Body of pancreas (tissue), 4 donors: ENCODE data around the gene PTBP3. TPM values are rescaled to one million over a fixed set of nuclear protein-coding genes. Genes with fewer than 3 reads are reported as not detected.

Source experiments
- ATAC-seq: fragments of 150-250 bp; one replicate; pipeline ENCODE4 v1.9.1; 2016
- DNase-seq, 4 donors: peaks; one replicate each; pipeline ENCODE4 v3.0.0-alpha.2; 2019
- H3K27ac ChIP-seq, 4 donors: fragments of 200-600 bp; sonication (generic); 1 replicate in 3 of 4; 2 replicates in 1 of 4; pipeline versions ENCODE4 v1.5.1 to v1.6.1; 2016 to 2019; ENCODE audit warnings: mild to moderate bottlenecking in 1 of 4, mixed read lengths in 1 of 4, moderate library complexity in 1 of 4
- H3K27me3 ChIP-seq, 2 donors: fragments of 200-600 bp; sonication (generic); one replicate each; pipeline ENCODE4 v1.6.0; 2016; ENCODE audit warnings: mild to moderate bottlenecking in 1 of 2
- H3K36me3 ChIP-seq, 2 donors: fragments of 200-600 bp; sonication (generic); replicated peaks in 1 of 2; 2 replicates each; pipeline ENCODE4 v1.5.1; 2016; ENCODE audit warnings: low read depth in 2 of 2; ENCODE audit not compliant: insufficient read depth in 1 of 2
- H3K4me1 ChIP-seq: fragments of 200-600 bp; sonication (generic); one replicate; pipeline ENCODE4 v1.6.0; 2016
- H3K4me3 ChIP-seq, 2 donors: fragments of 200-600 bp; sonication (generic); 1 replicate in 1 of 2; 2 replicates in 1 of 2; pipeline ENCODE4 v1.5.1; 2016 to 2019
- H3K9me3 ChIP-seq, 3 donors: fragments of 200-600 bp; sonication (generic); 1 replicate in 2 of 3; 2 replicates in 1 of 3; pipeline ENCODE4 v1.5.1; 2016
- POLR2A ChIP-seq, 3 donors: fragments of 450-650 bp; IDR thresholded peaks; one replicate each; pipeline ENCODE4 v1.6.1; 2016; ENCODE audit warnings: antibody characterized with exemption in 3 of 3, mild to moderate bottlenecking in 2 of 3
- WGBS, 2 donors: methylation state at CpG; one replicate each; pipeline ENCODE4 v1.1.5; 2017; 5-methylcytosine and 5-hydroxymethylcytosine counted together
- intact Hi-C: fragments of 100-400 bp; cut with DNase I; formaldehyde crosslinking; loops from one replicate; pipeline ENCODE4 v1.15.1; 2023
- total RNA-seq, 2 donors: library from RNA; depleted of rRNA; stranded (reverse); fragments of >200 nt; gene quantifications; one replicate each; pipeline ENCODE4 v1.1.0, GENCODE V29; 2016
- TF ChIP-seq, protein P1 (sequence below), 7 experiments: fragments of 450-650 bp in 4 of 7; fragments of 200-600 bp in 3 of 7; sonication (generic) in 3 of 7; IDR thresholded peaks; one replicate each; pipeline ENCODE4 v1.5.1; 2016 to 2019; ENCODE audit warnings: antibody characterized with exemption in 7 of 7

The PTBP3 gene
- total RNA-seq, 2 donors from 2014 or later: 30.4 to 122 TPM

DNA sequence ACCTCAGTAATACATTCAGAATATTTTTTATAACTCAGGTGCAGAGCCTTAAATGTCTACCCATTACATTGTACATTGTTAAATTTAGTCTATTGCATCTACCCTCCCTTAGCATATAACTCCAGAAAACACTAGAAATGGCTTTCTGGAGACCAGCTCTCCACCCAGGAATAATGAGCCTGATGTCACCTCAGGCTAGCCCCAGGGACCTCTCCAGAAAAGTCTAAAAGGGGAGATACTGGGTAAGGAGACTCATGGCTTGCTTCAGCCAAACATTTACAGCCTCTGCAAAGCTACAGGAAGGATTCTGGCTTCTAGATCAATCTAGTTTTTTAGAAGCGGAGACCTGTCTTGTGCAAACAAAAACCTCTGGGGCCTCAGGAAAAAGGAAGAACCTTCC is 144.5 kb downstream of the PTBP3 start:
- intact Hi-C loops: no loop called here
- 100% methylated on average over 1 of the region's 1 CpG for WGBS, 2 donors
- no peak for ATAC-seq

DNA sequence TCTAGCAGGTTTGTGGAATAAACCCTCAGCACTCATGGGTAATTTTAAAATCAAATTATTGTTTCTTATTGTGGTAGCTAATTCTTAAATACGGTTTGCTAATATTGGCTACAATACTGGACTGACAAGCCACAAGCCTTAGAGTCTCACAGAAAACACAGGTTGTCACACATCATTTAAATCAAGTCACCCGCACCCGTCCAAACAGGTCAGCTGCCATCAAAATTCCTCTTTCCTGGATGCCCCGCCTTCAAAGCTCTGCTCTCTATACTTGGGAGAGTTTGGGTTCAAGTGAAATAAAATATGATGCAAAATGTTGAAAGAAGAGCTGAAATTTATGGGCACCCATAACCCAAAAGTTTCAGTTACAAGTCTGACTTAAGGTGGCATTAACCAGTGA is 146.0 kb downstream of the PTBP3 start:
- no peak for ATAC-seq
- intact Hi-C loops: no loop called here
- Histone ChIP-seq H3K36me3 (no peaks in the 10 kb centered on the region), H3K9me3 (no peaks in the 10 kb centered on the region), H3K27me3 (no peaks in the 10 kb centered on the region), H3K4me3 (no peak overlapping the region), H3K4me1 (no peaks in the 10 kb centered on the region), H3K27ac (no peak overlapping the region)
- no peak for DNase-seq
- 71 to 78% methylated on average over 4 of the region's 4 CpGs for WGBS, 2 donors
- TF ChIP-seq, protein P1, sequence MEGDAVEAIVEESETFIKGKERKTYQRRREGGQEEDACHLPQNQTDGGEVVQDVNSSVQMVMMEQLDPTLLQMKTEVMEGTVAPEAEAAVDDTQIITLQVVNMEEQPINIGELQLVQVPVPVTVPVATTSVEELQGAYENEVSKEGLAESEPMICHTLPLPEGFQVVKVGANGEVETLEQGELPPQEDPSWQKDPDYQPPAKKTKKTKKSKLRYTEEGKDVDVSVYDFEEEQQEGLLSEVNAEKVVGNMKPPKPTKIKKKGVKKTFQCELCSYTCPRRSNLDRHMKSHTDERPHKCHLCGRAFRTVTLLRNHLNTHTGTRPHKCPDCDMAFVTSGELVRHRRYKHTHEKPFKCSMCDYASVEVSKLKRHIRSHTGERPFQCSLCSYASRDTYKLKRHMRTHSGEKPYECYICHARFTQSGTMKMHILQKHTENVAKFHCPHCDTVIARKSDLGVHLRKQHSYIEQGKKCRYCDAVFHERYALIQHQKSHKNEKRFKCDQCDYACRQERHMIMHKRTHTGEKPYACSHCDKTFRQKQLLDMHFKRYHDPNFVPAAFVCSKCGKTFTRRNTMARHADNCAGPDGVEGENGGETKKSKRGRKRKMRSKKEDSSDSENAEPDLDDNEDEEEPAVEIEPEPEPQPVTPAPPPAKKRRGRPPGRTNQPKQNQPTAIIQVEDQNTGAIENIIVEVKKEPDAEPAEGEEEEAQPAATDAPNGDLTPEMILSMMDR (IDR thresholded peaks at IDR 0.05): no peak

More for the DNA sequence above, 144.5 kb downstream of the PTBP3 start:
- Histone ChIP-seq H3K4me1 (no peaks in the 10 kb centered on the region), H3K9me3 (no peaks in the 10 kb centered on the region), H3K27me3 (no peaks in the 10 kb centered on the region), H3K27ac (no peak overlapping the region), H3K36me3 (no peaks in the 10 kb centered on the region), H3K4me3 (no peak overlapping the region)
- TF ChIP-seq POLR2A (IDR thresholded peaks at IDR 0.05): no peak
- DNase-seq: no peak

DNA sequence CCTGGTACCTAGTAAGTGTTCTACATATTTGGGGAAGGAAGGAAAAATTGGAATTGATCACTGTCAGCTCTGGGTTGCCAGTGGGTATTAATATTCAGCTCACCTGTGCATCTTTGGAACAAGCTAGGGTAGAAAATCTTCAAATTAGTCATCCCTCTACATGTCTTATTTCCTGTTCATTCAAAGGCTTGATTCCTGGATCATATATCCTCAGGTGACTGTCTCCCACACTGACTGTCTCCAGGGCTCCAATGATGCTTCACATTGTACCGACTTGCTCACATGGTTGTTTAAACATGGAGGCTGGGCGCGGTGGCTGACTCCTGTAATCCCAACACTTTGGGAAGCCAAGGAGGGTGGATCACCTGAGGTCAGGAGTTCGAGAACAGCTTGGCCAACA is 146.7 kb downstream of the PTBP3 start:
- TF ChIP-seq, protein P1 (IDR thresholded peaks at IDR 0.05): no peak
- TF ChIP-seq POLR2A (IDR thresholded peaks at IDR 0.05): no peak
- Histone ChIP-seq H3K36me3 (no peaks in the 10 kb centered on the region), H3K4me1 (no peaks in the 10 kb centered on the region), H3K27me3 (no peaks in the 10 kb centered on the region), H3K27ac (no peak overlapping the region), H3K4me3 (no peak overlapping the region), H3K9me3 (no peaks in the 10 kb centered on the region)
- WGBS, 2 donors: 86 to 94% methylated on average over 4 of the region's 4 CpGs
- intact Hi-C loops: no loop called here
- ATAC-seq: no peak
- DNase-seq: no peak

DNA sequence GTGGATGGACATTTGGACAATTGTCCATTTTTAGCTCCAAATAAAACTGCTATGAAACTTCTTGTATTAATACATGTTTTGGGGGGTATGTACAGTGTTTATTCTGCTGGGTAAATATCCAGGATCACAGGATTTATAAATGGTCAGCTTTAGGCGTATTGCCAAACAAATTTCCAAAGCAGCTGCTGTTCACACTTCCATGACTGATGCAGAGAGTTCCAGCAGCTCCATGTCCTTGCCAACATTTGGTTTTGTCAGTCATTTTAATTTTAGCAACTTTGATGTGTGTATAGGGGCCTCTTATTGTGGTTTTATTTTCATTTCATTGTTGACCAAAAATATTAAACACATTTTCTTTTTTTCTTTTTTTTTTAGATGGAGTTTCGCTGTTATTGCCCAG is 148.5 kb downstream of the PTBP3 start:
- no peaks in the 10 kb centered on the region for H3K27me3 ChIP-seq
- no peaks in the 10 kb centered on the region for H3K4me1 ChIP-seq
- intact Hi-C loops: no loop called here
- no peak overlapping the region for H3K4me3 ChIP-seq
- H3K9me3 ChIP-seq: no peaks in the 10 kb centered on the region
- 69 to 76% methylated on average over 2 of the region's 2 CpGs for WGBS, 2 donors
- no peak for TF ChIP-seq POLR2A (IDR thresholded peaks at IDR 0.05)
- TF ChIP-seq, protein P1 (IDR thresholded peaks at IDR 0.05): no peak
- no peak overlapping the region for H3K27ac ChIP-seq
- no peak for DNase-seq
- ATAC-seq: no peak
- H3K36me3 ChIP-seq: no peaks in the 10 kb centered on the region

DNA sequence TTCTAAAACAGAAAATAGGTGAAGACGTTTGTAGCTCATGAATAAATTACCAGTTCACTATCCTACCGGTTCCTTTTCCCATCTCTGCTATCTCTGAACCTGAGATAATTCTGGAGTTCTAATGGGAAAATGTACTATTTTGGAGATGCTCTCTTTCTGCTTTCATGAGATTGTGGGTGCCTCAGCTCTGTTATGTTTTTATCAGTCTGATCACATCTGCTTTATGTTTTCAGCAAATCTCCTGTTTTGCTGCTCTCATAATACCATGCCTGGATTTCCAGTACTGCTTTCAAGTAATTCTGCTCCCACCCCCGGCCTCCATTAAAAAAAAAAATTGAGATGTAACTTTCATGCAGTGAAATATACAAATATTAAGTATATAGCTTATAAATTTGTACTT is 149.2 kb downstream of the PTBP3 start:
- H3K27ac ChIP-seq: no peak overlapping the region
- ATAC-seq (no peak), DNase-seq (no peak)
- H3K4me1 ChIP-seq: no peaks in the 10 kb centered on the region
- WGBS, 2 donors: 64 to 70% methylated on average over 3 of the region's 3 CpGs
- no peaks in the 10 kb centered on the region for H3K27me3 ChIP-seq
- H3K9me3 ChIP-seq: no peaks in the 10 kb centered on the region
- H3K4me3 ChIP-seq: no peak overlapping the region
- TF ChIP-seq, protein P1 (IDR thresholded peaks at IDR 0.05): no peak
- TF ChIP-seq POLR2A (IDR thresholded peaks at IDR 0.05): no peak
- intact Hi-C loops: no loop called here
- H3K36me3 ChIP-seq: no peaks in the 10 kb centered on the region
